AG09309 (cell line): ENCODE results near the gene COL23A1.

Source experiments
- DNase-seq: peaks from one replicate; pipeline ENCODE4 v3.0.0-alpha.2; 2010; ENCODE audit warnings: low read depth
- H3K4me3 ChIP-seq: 2 replicates; pipeline ENCODE4 v1.5.1; 2011; ENCODE audit warnings: mild to moderate bottlenecking, low read depth, low read length, moderate library complexity; ENCODE audit not compliant: control insufficient read depth
- TF ChIP-seq, protein P1 (sequence below): IDR thresholded peaks from 2 replicates; pipeline ENCODE4 v1.5.1; 2011; ENCODE audit warnings: mild to moderate bottlenecking, low read depth, low read length, inconsistent platforms; ENCODE audit not compliant: insufficient read depth, control insufficient read depth; ENCODE audit errors: missing control alignments

The COL23A1 gene

DNA sequence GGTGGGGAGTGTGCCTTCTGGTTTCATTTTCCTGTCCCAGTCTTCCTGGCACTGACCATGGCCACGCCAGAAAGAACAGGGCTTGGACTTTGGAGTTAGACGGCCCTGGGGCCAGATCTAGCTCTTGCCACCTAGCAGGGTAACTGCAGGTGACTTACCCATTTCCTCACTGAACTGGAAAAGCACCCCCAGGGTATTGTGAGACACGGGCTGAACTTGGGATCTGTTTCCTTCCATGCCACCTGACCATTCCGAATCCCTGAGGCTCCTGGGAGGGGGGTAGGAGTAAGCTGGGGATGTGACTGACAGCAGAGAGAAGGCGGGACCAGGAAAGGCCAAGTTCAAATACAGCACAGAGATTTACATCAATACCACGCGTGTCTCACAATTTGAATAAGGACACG, 376.4 kb downstream of the COL23A1 start:
- TF ChIP-seq, protein P1, sequence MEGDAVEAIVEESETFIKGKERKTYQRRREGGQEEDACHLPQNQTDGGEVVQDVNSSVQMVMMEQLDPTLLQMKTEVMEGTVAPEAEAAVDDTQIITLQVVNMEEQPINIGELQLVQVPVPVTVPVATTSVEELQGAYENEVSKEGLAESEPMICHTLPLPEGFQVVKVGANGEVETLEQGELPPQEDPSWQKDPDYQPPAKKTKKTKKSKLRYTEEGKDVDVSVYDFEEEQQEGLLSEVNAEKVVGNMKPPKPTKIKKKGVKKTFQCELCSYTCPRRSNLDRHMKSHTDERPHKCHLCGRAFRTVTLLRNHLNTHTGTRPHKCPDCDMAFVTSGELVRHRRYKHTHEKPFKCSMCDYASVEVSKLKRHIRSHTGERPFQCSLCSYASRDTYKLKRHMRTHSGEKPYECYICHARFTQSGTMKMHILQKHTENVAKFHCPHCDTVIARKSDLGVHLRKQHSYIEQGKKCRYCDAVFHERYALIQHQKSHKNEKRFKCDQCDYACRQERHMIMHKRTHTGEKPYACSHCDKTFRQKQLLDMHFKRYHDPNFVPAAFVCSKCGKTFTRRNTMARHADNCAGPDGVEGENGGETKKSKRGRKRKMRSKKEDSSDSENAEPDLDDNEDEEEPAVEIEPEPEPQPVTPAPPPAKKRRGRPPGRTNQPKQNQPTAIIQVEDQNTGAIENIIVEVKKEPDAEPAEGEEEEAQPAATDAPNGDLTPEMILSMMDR = no peak
- no peak for DNase-seq
- H3K4me3 ChIP-seq = no peak overlapping the region

DNA sequence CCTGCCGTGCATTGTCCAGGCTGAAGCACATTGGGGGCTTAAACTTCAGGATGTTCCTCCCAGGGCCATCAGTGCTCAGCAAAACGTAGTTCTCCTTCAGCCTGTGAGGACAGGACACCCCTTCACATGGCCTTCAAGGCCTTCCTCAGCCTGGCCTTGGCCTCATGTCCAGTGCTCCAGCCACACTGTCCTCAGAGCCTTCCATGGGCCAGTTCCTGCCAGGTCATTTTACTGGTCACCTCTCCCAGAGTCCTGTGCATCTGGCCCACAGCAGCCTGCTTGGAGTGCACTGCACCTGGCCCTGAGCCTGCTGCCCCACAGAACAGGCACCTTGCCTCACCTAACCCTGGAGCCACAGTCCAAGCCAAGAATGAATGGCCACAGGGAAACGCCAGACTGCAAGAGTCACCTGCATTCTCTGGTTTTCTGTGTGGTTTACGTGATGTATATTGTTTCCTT, 377.2 kb downstream of the COL23A1 start:
- no peak overlapping the region for H3K4me3 ChIP-seq
- TF ChIP-seq, protein P1 = no peak
- DNase-seq = no peak

DNA sequence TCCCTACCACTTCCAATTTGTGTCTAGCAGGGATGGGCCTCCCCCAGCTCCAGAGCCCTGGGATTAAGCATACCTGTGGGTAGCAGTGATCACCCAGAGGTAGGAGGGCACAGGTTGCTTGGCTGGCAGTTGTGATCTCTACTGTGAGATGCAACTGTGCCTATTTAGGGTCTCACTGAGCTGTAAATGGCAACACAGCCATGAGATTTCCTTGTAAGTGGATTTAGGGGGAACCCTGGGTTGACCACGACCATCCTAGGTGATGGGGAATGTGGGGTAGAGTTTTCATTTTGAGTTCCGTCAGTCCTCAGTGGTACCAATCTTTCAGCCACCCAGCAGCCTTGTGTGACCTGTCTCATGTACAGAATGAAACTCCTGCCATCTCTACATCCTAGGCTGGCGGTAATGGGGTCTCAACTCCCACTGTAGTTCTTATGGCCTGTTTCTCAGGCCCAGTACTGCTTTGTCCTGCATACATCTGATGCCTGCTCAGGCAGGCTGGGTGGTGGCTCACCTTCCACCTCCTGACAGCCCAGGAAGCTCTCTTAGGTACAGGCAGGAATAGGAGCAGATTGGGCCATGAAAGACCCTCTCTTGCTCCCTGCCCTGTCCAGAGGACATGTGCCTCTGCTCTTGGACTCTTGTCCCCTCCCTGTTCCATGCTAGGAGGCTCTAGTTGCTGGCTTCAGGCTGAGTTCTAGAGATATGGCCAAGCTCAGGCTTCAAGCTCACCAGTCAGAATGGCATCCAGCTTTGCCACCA, 377.8 kb downstream of the COL23A1 start:
- TF ChIP-seq, protein P1 = no peak
- no peak overlapping the region for H3K4me3 ChIP-seq
- DNase-seq = no peak

DNA sequence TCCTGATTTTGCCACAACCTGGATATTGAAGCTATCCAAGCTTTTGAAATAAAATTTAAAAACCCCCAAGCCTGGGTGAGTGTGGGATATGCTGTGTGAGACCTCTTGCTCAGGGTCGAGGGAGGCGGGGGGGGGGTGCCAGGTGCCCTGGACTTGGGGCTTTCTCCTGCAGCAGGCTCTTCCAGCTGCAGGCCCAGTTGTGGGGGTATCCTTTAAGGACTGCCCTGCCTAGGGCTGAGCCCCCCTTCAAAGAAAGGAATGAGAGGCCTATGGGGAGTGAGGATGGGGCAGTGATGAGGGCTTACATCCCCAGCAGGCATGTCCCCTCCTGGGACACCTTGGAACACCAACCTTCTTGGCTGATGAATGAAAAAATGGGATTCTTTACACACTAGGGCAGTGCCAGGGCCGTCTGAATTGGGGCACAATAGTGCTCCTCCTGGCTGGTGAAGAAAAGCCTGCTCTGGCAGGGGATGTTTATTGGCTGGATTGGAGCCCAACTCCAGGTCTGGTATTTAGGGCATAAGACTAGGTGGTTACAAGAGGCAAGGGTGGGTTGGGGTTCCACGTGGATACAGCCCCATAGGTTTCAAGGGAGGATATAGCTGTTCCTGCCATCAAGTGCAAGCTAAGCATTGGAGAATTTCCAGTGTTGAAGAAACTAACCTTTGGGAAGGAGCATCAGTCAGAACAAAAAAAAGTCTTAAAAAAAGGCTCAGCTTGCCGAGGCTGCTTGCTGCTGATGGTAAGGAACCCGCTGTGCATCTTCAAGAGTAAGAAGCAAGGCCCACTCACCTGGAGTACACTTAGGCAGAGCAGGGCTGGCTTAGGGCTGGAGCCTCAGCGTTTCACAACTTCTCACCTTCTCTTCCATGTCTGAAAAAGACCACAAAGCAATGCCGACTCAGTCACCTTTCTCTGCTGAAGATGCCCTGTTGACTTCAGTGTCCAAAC, 378.8 kb downstream of the COL23A1 start:
- no peak overlapping the region for H3K4me3 ChIP-seq
- DNase-seq = no peak
- TF ChIP-seq, protein P1 = no peak

DNA sequence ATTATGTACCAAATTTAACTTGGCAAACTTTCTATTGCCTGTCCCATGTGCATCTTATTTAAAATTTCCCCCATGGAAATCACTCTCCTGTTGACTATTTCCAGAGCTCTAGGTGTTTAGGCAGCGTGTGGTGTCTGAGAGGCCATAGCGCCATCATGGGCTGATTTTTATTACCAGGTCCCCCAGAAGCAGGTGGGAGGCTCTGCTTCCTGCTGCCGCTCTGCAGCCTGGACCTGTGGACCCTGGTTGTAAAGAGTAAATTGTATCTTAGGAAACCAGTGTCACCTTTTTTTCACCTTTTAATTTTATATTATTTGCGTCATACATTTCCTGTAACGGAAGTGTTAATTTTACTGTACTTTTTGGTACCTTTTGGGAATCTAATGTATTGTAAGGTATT, 379.5 kb downstream of the COL23A1 start:
- TF ChIP-seq, protein P1 = no peak
- H3K4me3 ChIP-seq = no peak overlapping the region
- DNase-seq = no peak

DNA sequence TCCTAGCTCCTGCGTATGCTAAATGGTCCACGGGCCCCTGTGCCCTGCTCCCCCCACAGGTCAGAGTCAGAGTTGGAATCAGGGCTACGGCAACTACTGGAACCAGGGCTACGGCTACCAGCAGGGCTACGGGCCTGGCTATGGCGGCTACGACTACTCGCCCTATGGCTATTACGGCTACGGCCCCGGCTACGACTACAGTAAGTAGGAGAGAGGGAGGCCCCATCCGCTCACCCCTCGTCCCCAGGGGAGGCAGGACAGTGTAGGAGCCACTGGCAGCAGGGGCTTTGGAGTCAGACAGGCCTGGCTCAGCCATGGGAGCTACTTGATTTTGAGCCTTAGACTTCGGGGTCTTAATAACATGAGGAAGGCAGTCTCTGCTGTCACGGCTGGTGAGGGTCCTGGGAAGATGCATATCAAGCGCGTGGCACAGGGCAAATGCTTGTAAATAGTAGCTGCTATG, 380.1 kb downstream of the COL23A1 start:
- no peak overlapping the region for H3K4me3 ChIP-seq
- TF ChIP-seq, protein P1 = no peak
- no peak for DNase-seq
